K562 (cell line): ENCODE measurements around the gene DDOST. TPM values are rescaled to one million over a fixed set of nuclear protein-coding genes. Genes with fewer than 3 reads are reported as not detected.
A peak's percentile ranks its signal among the peaks of the same experiment; 100 is the strongest.

Source experiments
- ATAC-seq: fragments of 200-7000 bp; cut with Tn5 transposase; 3 replicates; pipeline ENCODE4 v1.9.1; 2020; ENCODE audit warnings: moderate library complexity
- BruUV-seq: library from RNA; stranded (reverse); fragments of 400-500 nt; replicated peaks from 2 replicates; lab custom pipeline; 2021; lab: Mats Ljungman, UMichigan
- CTCF ChIA-PET: fragments of 300-600 bp; formaldehyde crosslinking; extraction: SDS; loops from one replicate; lab custom pipeline; 2021; ENCODE audit warnings: low intra/inter-chr PET ratio; lab: Yijun Ruan, JAX
- POLR2A ChIA-PET: fragments of 300-600, 350-650 bp; sonication (Branson Sonifier 250); formaldehyde crosslinking; extraction: SDS; loops from one replicate; lab custom pipeline; 2021; ENCODE audit warnings: antibody characterized with exemption, inconsistent platforms; lab: Yijun Ruan, JAX
- DNase-seq, 4 experiments: peaks; one replicate each; pipeline versions ENCODE4 v3.0.0 to v3.0.0-alpha.2; 2011 to 2018; ENCODE audit warnings: low spot score in 3 of 4, mixed read lengths in 3 of 4; ENCODE audit errors: extremely low read depth in 1 of 4
- FAIRE-seq: peaks from 2 replicates; lab custom pipeline; 2011; peaks lifted over from hg19 to GRCh38; lab: Jason Lieb, UNC
- H2AFZ ChIP-seq: 2 replicates; pipeline ENCODE4 v1.6.0; 2011; ENCODE audit warnings: low read depth, low read length, control low read depth, inconsistent platforms
- H3K27ac ChIP-seq: fragments of 200-600 bp; 3 replicates; pipeline ENCODE4 v1.8.0; 2011; ENCODE audit warnings: low read depth, mild to moderate bottlenecking, control low read depth, inconsistent platforms, low read length, moderate library complexity, mixed read lengths; ENCODE audit errors: extremely low read depth
- H3K27me3 ChIP-seq, 2 experiments: fragments of 300-600 bp in 1 of 2; 2 replicates in 1 of 2; 3 replicates in 1 of 2; pipeline versions ENCODE4 v1.6.0 to v1.8.0; 2011; ENCODE audit warnings: inconsistent platforms in 2 of 2, low read length in 2 of 2, mild to moderate bottlenecking in 1 of 2, mixed read lengths in 1 of 2, moderate library complexity in 1 of 2; ENCODE audit not compliant: control insufficient read depth in 2 of 2, insufficient read depth in 2 of 2
- H3K36me3 ChIP-seq: fragments of 300-600 bp; 3 replicates; pipeline ENCODE4 v1.8.0; 2011; ENCODE audit warnings: mild to moderate bottlenecking, low read length, inconsistent platforms; ENCODE audit not compliant: control insufficient read depth, insufficient read depth
- H3K4me1 ChIP-seq, 2 experiments: fragments of 200-600 bp in 1 of 2; replicated peaks in 1 of 2; 2 replicates in 1 of 2; 3 replicates in 1 of 2; pipeline versions ENCODE4 v1.5.1 to v1.8.0; 2011; ENCODE audit warnings: inconsistent platforms in 2 of 2, low read length in 2 of 2, mild to moderate bottlenecking in 1 of 2, mixed read lengths in 1 of 2, moderate library complexity in 1 of 2; ENCODE audit not compliant: control insufficient read depth in 2 of 2, insufficient read depth in 2 of 2
- H3K4me2 ChIP-seq: 2 replicates; pipeline ENCODE4 v1.6.1; 2011; ENCODE audit warnings: low read length, control low read depth, inconsistent platforms, mixed read lengths; ENCODE audit not compliant: insufficient read depth
- H3K4me3 ChIP-seq: fragments of 200-600 bp; sonication (generic), shearing (Covaris generic); 2 replicates; pipeline ENCODE4 v1.5.1; 2016; ENCODE audit warnings: control low read depth, inconsistent platforms
- H3K79me2 ChIP-seq: fragments of 200-600 bp; 3 replicates; pipeline ENCODE4 v1.8.0; 2011; ENCODE audit warnings: low read length, inconsistent platforms; ENCODE audit not compliant: control insufficient read depth, insufficient read depth
- H3K9ac ChIP-seq, 2 experiments: 2 replicates each; pipeline versions ENCODE4 v1.6.0 to v1.6.1; 2011; ENCODE audit warnings: low read depth in 2 of 2, low read length in 2 of 2, control low read depth in 1 of 2, inconsistent platforms in 1 of 2, mild to moderate bottlenecking in 1 of 2, mixed read lengths in 1 of 2; ENCODE audit not compliant: insufficient read depth in 1 of 2
- H3K9me1 ChIP-seq: one replicate; pipeline ENCODE4 v1.6.0; 2011; ENCODE audit warnings: inconsistent platforms, mild to moderate bottlenecking, low read length, moderate library complexity; ENCODE audit not compliant: control insufficient read depth, insufficient read depth
- H3K9me3 ChIP-seq: replicated peaks from 2 replicates; pipeline ENCODE4 v1.5.1; 2011; ENCODE audit warnings: low read depth, low read length, inconsistent platforms; ENCODE audit not compliant: control insufficient read depth, insufficient read depth
- H4K20me1 ChIP-seq: replicated peaks from 2 replicates; pipeline ENCODE4 v1.6.1; 2011; ENCODE audit warnings: low read length, inconsistent platforms, mixed read lengths; ENCODE audit not compliant: control insufficient read depth, insufficient read depth
- CREB5 ChIP-seq: fragments of 250-450 bp; sonication (Bioruptor Pico); IDR thresholded peaks from 2 replicates; pipeline ENCODE4 v1.5.0; 2020; ENCODE audit warnings: mild to moderate bottlenecking
- HINFP ChIP-seq: fragments of 450-650 bp; conservative IDR thresholded peaks from 2 replicates; pipeline ENCODE4 v1.6.1; 2016; ENCODE audit warnings: missing genetic modification characterization, low read depth, mild to moderate bottlenecking, control low read depth, missing compliant biosample characterization
- KDM5B ChIP-seq: fragments of 200-600 bp; sonication (generic); IDR thresholded peaks from 2 replicates; pipeline ENCODE4 v1.6.1; 2012; ENCODE audit warnings: low read depth, mild to moderate bottlenecking, moderate library complexity, low read length, control low read depth, inconsistent platforms; ENCODE audit not compliant: insufficient replicate concordance
- NFIX ChIP-seq: fragments of 250-450 bp; sonication (Bioruptor Pico); IDR thresholded peaks from 2 replicates; pipeline ENCODE4 v1.4.0; 2020; ENCODE audit warnings: low read depth, mild to moderate bottlenecking, moderate library complexity
- NFRKB ChIP-seq: fragments of 450-650 bp; IDR thresholded peaks from 2 replicates; pipeline ENCODE4 v1.6.1; 2016; ENCODE audit warnings: low read depth
- NR0B1 ChIP-seq: fragments of 450-650 bp; IDR thresholded peaks from one replicate; pipeline ENCODE4 v1.6.1; 2018; ENCODE audit warnings: mild to moderate bottlenecking, moderate library complexity; ENCODE audit not compliant: partially characterized antibody
- PHB2 ChIP-seq: fragments of 450-650 bp; IDR thresholded peaks from 2 replicates; pipeline ENCODE4 v1.6.1; 2017; ENCODE audit warnings: low read depth
- SMARCE1 ChIP-seq: fragments of 450-650 bp; IDR thresholded peaks from 2 replicates; pipeline ENCODE4 v1.7.1; 2016; ENCODE audit warnings: mild to moderate bottlenecking
- STAT5A ChIP-seq: IDR thresholded peaks from 2 replicates; pipeline ENCODE4 v1.6.1; 2012; ENCODE audit warnings: low read length, inconsistent platforms, borderline replicate concordance
- ZBTB1 ChIP-seq: sonication (generic); formaldehyde crosslinking; IDR thresholded peaks from 2 replicates; pipeline ENCODE4 v1.8.1; 2023; ENCODE audit warnings: missing genetic modification reagents, low read depth, mild to moderate bottlenecking, borderline replicate concordance
- ZBTB7A ChIP-seq: IDR thresholded peaks from 2 replicates; pipeline ENCODE4 v1.6.1; 2011; ENCODE audit warnings: low read depth, mild to moderate bottlenecking, low read length, moderate library complexity, borderline replicate concordance; ENCODE audit not compliant: control insufficient read depth
- ZNF347 ChIP-seq: fragments of 450-650 bp; formaldehyde crosslinking; IDR thresholded peaks from 2 replicates; pipeline ENCODE4 v1.4.0; 2020; ENCODE audit warnings: low read depth, mild to moderate bottlenecking, moderate library complexity
- ZNF592 ChIP-seq: fragments of 450-650 bp; IDR thresholded peaks from 2 replicates; pipeline ENCODE4 v1.6.1; 2017; ENCODE audit warnings: antibody characterized with exemption, mild to moderate bottlenecking
- WGBS: fragments of 100-300 bp; shearing (Covaris generic); methylation state at CpG from one replicate; pipeline ENCODE4 v1.1.6; 2016; ENCODE audit warnings: low coverage, mixed read lengths; ENCODE audit not compliant: insufficient coverage; ENCODE audit errors: missing lambda C conversion rate; 5-methylcytosine and 5-hydroxymethylcytosine counted together
- in situ Hi-C: fragments of 300-500 bp; cut with MboI; formaldehyde crosslinking; loops from 4 replicates; pipeline ENCODE4 v1.15.0; 2018; ENCODE audit warnings: inconsistent platforms, mixed read lengths
- intact Hi-C: fragments of 100-400 bp; cut with micrococcal nuclease; formaldehyde crosslinking; loops from 2 replicates; pipeline ENCODE4 v1.14.2; 2022
- polyA plus RNA-seq, 8 experiments: library from polyadenylated mRNA; depleted of rRNA in 4 of 8; stranded (reverse) in 5 of 8; unstranded in 3 of 8; fragments of >200 nt; fragmentation: Nextera tagmentation in 2 of 8; fragmentation: Illumina TruSeq in 1 of 8; extraction: Ambion mirVana in 2 of 8; extraction: Trizol in 1 of 8; gene quantifications; 2 replicates each; pipeline versions ENCODE4 v1.2.1 to v1.2.3, GENCODE V29; 2011 to 2014; ENCODE audit warnings: inconsistent platforms in 1 of 8, missing spikeins in 1 of 8
- total RNA-seq, 7 experiments: library from RNA; depleted of rRNA in 6 of 7; stranded (reverse); fragments of >200 nt in 6 of 7; fragmentation: Illumina TruSeq in 2 of 7; extraction: Trizol in 2 of 7; gene quantifications; 2 replicates each; pipeline versions ENCODE4 v1.2.1 to v1.2.3, GENCODE V29; 2011 to 2021; ENCODE audit warnings: low replicate concordance in 1 of 7

Gene DDOST
- total and polyA plus RNA-seq, 9 of the 15 experiments (the other 6 are each of a cell fraction or from before 2014, with no cell fraction given) = 173 to 306 (median 222) TPM

GRCh38 chr1:20660847-20661206 is 342 bp downstream of the DDOST start:
- intact Hi-C loops = no loop called here
- H3K4me2 ChIP-seq = peak overlapping the region; percentile 96
- H3K27ac ChIP-seq = peak overlapping the region; percentile 53
- H4K20me1 ChIP-seq = peaks cover 5% of the 10 kb centered on the region
- in situ Hi-C loops = no loop called here
- H3K4me1 ChIP-seq = peaks cover 15 to 26% of the 10 kb centered on the region in 2 experiments; a peak in 3 of 5 replicates
- H3K4me3 ChIP-seq = peak overlapping the region; percentile 84
- 2% methylated on average over 18 of the region's 20 CpGs for WGBS
- peak in 1 of 4 experiments; percentile 25 for DNase-seq
- peaks cover 53% of the 10 kb centered on the region for H3K79me2 ChIP-seq
- ChIA-PET CTCF (no interaction called here), POLR2A (interaction anchor here (0.9 to 2.5 kb wide), 5 partner anchors 11 to 126 kb away, joined by 4 to 29 read pairs (median 5); partner anchors contain the start of gene HP1BP3)
- H3K36me3 ChIP-seq = peaks cover 44% of the 10 kb centered on the region
- TSS peak; percentile 60 for BruUV-seq
- peak overlapping the region; percentile 89 for H2AFZ ChIP-seq
- H3K9me3 ChIP-seq = no peaks in the 10 kb centered on the region
- peak overlapping the region; percentile 82 to 93 for H3K9ac ChIP-seq
- H3K9me1 ChIP-seq = no peaks in the 10 kb centered on the region
- no peak for FAIRE-seq
- ATAC-seq = no peak
- no peaks in the 10 kb centered on the region for H3K27me3 ChIP-seq
- TF ChIP-seq NFIX (no peak), ZNF592 (no peak), PHB2 (no peak), NFRKB (0 out of 2 replicates have a peak, but pooled peaks have one; percentile 20), NR0B1 (no peak), ZBTB7A (0 out of 2 replicates have a peak, but pooled peaks have one; percentile 12), STAT5A (no peak), HINFP (tag) (0 out of 2 replicates have a peak, but pooled peaks have one; percentile 19), CREB5 (CRISPR knock-in tag) (0 out of 2 replicates have a peak, but pooled peaks have one; percentile 42), ZNF347 (CRISPR knock-in tag) (no peak), ZBTB1 (CRISPR knock-in tag) (0 out of 2 replicates have a peak, but pooled peaks have one; percentile 13), KDM5B (no peak), SMARCE1 (0 out of 2 replicates have a peak, but pooled peaks have one; percentile 17)
